Measurements from ENCODE around the gene CALHM2. TPM values are rescaled to one million over a fixed set of nuclear protein-coding genes. Genes with fewer than 3 reads are reported as not detected.

Gene CALHM2, protein sequence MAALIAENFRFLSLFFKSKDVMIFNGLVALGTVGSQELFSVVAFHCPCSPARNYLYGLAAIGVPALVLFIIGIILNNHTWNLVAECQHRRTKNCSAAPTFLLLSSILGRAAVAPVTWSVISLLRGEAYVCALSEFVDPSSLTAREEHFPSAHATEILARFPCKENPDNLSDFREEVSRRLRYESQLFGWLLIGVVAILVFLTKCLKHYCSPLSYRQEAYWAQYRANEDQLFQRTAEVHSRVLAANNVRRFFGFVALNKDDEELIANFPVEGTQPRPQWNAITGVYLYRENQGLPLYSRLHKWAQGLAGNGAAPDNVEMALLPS
- total RNA-seq (10 to 100 TPM; 18.6 to 22.4 TPM), polyA plus RNA-seq (10 to 100 TPM in 1 of 3 donors, 1 to 10 TPM in 2; 3.0 to 16.8 (median 5.8) TPM), total RNA-seq (0.49 to 17.6 (median 1.6) reads per million in 6 experiments)

DNA sequence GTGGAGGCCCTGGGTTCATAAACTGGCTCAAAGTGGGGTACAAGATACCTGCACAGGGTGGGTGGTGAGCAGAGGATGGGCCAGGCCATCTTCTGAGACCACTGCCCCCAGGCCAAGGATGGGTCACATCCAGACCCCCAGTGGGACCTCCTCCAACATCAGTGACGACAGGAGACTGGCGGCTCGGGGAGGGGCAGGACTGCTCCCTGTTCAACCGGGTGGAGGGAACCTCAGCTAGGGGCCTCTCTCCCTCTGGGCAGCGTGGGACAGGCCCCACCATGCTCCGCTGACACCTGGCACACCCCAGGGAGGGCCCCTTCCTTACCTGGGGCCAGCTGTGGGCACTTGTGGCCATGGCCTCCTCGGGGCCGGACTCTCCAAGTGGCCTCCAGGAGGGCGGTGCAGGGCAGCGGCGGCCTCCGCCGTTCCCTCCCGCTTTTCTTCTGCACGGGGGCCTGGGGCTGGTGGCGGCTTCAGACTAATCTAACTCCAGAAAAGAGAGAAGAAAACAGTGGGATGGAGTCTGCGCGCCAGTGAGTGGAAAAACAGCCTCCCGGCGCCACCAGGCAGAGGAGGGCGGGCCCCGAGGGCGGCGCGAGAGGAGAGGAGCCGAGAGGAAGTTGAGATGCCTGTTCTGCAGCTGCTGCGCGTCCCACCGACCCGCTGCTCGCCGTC, at the start of gene CALHM2:
TSS of gene CALHM2 (minus strand) at position 540 of the 675 bp plus-strand sequence. CDS start 2,429 bp downstream, outside the sequence.
- DNase-seq, result peak in 9 of 10 donors; percentile 10 to 54 (median 43)
- peaks cover 26 to 55% (median 53%) of the 10 kb centered on the region in 4 donors for H3K4me1 Mint-ChIP-seq
- peak within 1 kb of the TSS; percentile 76 to 94 (median 90) for H3K27ac Mint-ChIP-seq
- POLR2A ChIA-PET, result interaction anchor here (0.6 to 2.5 kb wide), 13 partner anchors 9 to 1058 kb away, joined by 3 to 18 read pairs (median 3); partner anchors contain the start of genes CNNM2, NEURL1 and TAF5
- H3K9me3 Mint-ChIP-seq, result no peaks in the 10 kb centered on the region
- ATAC-seq, result peak; percentile 74 to 82
- peak within 1 kb of the TSS; percentile 85 to 96 (median 90) for H3K4me3 Mint-ChIP-seq
- no peaks in the 10 kb centered on the region for H3K27me3 Mint-ChIP-seq
- H3K36me3 Mint-ChIP-seq, result peaks cover 0 to 26% (median 0%) of the 10 kb centered on the region in 3 donors

- DNase-seq (peak in 1 of 10 donors; percentile 38), ATAC-seq (no peak)
- Mint-ChIP-seq H3K9me3 (no peaks in the 10 kb centered on the region), H3K4me3 (no peak overlapping the region), H3K27ac (no peak overlapping the region), H3K36me3 (no peaks in the 10 kb centered on the region), H3K4me1 (peaks cover 3 to 11% (median 6%) of the 10 kb centered on the region in 4 donors), H3K27me3 (peaks cover 12 to 54% (median 37%) of the 10 kb centered on the region in 5 donors)
- POLR2A ChIA-PET, result no interaction called here
Observed at GRCh38 chr10:103501186-103501585, 49.0 kb upstream of the CALHM2 start.

- Mint-ChIP-seq H3K27me3 (peaks cover 16 to 54% (median 44%) of the 10 kb centered on the region in 5 donors), H3K27ac (no peak overlapping the region), H3K9me3 (no peaks in the 10 kb centered on the region), H3K4me3 (no peak overlapping the region), H3K4me1 (peaks cover 3 to 11% (median 6%) of the 10 kb centered on the region in 4 donors), H3K36me3 (no peaks in the 10 kb centered on the region)
- DNase-seq (peak in 1 of 10 donors; percentile 4), ATAC-seq (no peak)
- POLR2A ChIA-PET, result no interaction called here
Observed at GRCh38 chr10:103500481-103500880, 48.3 kb upstream of the CALHM2 start.

DNA sequence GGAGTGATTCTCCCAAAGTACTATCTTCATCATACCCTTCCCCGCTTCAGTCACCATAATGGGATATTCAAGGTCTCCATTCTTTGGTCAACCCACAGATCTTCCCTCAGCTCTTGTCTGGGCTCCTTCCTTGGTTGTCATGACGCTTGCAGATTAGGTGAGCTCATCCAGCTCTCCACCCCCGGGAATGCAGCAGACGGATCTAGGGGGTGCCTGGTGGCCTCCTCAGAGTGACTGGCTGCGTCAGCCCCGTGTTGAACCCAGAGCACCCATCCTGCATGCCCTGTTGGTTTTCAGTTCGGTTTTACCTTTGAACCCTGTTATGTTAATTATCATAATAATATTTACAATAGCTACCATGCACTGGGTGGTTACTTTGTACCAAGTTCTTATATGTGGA, 47.7 kb upstream of the CALHM2 start:
- Mint-ChIP-seq H3K27me3 (peaks cover 18 to 54% (median 47%) of the 10 kb centered on the region in 5 donors), H3K36me3 (no peaks in the 10 kb centered on the region), H3K4me3 (no peak overlapping the region), H3K4me1 (peaks cover 3 to 11% (median 8%) of the 10 kb centered on the region in 4 donors), H3K9me3 (no peaks in the 10 kb centered on the region), H3K27ac (no peak overlapping the region)
- ATAC-seq (no peak), DNase-seq (peak in 1 of 10 donors; percentile 9)
- POLR2A ChIA-PET, result interaction anchor here (0.6 kb wide), 1 partner anchor 147 kb away, joined by 3 read pairs; no protein-coding TSS in a partner anchor

DNA sequence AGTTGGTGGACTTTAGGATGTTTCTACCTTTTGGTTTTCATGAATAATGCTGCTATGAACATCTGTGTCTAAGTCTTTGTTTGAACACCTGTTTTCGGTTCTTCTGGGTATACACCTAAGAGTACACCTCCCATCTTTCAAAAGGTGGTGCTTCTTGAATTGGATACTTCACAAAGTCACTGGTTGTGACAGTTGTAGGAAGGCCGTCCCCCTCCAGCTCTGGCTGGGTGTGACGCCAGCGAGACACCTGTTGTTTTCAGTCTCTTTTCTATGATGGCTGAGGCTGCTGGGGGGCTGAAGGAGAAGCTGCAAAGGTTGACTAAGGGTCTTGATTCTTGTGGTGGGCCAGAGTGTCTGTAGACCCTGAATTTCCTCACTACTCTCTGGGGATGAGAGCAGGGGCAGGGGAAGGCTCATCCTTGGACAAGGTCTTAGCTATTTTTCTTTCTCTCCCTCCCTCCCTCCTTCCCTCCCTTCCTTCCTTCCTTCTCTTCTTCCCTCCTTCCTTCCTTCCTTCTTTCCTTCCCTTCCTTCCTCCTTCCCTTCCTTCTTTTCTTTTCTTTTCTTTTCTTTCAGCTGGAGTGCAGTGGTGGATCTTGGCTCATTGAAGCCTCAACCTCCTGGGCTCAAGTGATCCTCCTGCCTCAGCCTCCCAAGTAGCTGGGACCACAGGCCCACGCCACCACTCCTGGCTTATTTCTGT, 46.9 kb upstream of the CALHM2 start:
- no peaks in the 10 kb centered on the region for H3K9me3 Mint-ChIP-seq
- ATAC-seq, result no peak
- H3K4me1 Mint-ChIP-seq, result peaks cover 2 to 7% (median 5%) of the 10 kb centered on the region in 4 donors
- POLR2A ChIA-PET, result interaction anchor here (0.6 kb wide), 1 partner anchor 146 kb away, joined by 3 read pairs; no protein-coding TSS in a partner anchor
- peaks cover 15 to 55% (median 51%) of the 10 kb centered on the region in 5 donors for H3K27me3 Mint-ChIP-seq
- no peak overlapping the region for H3K27ac Mint-ChIP-seq
- DNase-seq, result peak in 1 of 10 donors; percentile 27
- no peaks in the 10 kb centered on the region for H3K36me3 Mint-ChIP-seq
- no peak overlapping the region for H3K4me3 Mint-ChIP-seq

DNA sequence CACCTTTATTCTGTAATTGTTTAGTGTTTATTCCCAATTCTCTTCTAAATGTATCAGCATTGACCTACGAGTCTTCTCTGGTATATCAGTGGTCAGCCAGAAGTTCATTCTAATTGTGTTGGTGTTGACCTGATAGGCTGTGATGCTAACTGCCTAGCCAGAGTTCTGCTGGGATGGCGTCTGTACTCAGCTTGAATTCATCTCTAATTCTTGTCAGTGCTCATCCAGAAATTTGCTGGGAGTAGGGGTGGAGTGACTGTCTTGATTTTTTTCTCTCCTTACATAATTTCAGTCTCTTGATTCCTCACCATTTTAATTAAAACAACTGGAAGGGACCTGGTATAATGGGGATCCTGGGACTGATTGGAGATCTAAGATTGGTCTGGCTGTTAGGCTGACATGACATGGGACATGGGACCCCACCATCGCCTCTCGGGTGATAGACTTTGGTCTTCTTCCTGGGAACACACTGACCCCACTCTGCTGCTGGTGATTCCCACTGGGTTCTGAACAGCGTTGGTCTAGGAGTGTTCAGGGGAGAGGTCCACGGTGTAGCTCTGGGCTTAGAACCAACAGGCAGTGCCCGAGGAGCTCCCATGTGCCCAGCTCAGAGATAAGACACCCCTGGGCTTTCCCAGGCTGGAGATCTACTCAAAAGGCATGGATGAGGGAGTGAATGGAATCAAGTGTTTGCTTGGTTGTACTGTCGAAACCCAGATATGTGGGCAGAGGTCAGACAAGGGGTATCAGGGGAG, 45.2 kb upstream of the CALHM2 start:
- POLR2A ChIA-PET, result no interaction called here
- Mint-ChIP-seq H3K4me3 (no peak overlapping the region), H3K9me3 (no peaks in the 10 kb centered on the region), H3K27ac (no peak overlapping the region), H3K27me3 (peaks cover 13 to 63% (median 50%) of the 10 kb centered on the region in 5 donors), H3K36me3 (no peaks in the 10 kb centered on the region), H3K4me1 (peaks cover 8 to 14% (median 9%) of the 10 kb centered on the region in 4 donors)
- peak in 1 of 10 donors; percentile 21 for DNase-seq
- ATAC-seq, result no peak

- Mint-ChIP-seq H3K27ac (no peak overlapping the region), H3K36me3 (no peaks in the 10 kb centered on the region), H3K9me3 (no peaks in the 10 kb centered on the region), H3K4me3 (peak overlapping the region in 8 of 10 donors; percentile 33 to 70 (median 63)), H3K27me3 (peaks cover 8 to 54% (median 38%) of the 10 kb centered on the region in 5 donors), H3K4me1 (peaks cover 11 to 26% (median 19%) of the 10 kb centered on the region in 4 donors)
- DNase-seq (no peak), ATAC-seq (no peak)
- POLR2A ChIA-PET, result no interaction called here
Observed at GRCh38 chr10:103495321-103495720, 43.2 kb upstream of the CALHM2 start.

GRCh38 chr10:103493916-103494877, 42.0 kb upstream of the CALHM2 start:
- H3K9me3 Mint-ChIP-seq, result no peaks in the 10 kb centered on the region
- no peaks in the 10 kb centered on the region for H3K36me3 Mint-ChIP-seq
- H3K4me3 Mint-ChIP-seq, result peak overlapping the region; percentile 52 to 85 (median 67)
- no peak overlapping the region for H3K27ac Mint-ChIP-seq
- ATAC-seq (peak; percentile 45 to 49), DNase-seq (peak in 6 of 10 donors; percentile 12 to 43 (median 24))
- peaks cover 7 to 46% (median 30%) of the 10 kb centered on the region in 5 donors for H3K27me3 Mint-ChIP-seq
- POLR2A ChIA-PET, result no interaction called here
- H3K4me1 Mint-ChIP-seq, result peaks cover 14 to 35% (median 22%) of the 10 kb centered on the region in 4 donors

DNA sequence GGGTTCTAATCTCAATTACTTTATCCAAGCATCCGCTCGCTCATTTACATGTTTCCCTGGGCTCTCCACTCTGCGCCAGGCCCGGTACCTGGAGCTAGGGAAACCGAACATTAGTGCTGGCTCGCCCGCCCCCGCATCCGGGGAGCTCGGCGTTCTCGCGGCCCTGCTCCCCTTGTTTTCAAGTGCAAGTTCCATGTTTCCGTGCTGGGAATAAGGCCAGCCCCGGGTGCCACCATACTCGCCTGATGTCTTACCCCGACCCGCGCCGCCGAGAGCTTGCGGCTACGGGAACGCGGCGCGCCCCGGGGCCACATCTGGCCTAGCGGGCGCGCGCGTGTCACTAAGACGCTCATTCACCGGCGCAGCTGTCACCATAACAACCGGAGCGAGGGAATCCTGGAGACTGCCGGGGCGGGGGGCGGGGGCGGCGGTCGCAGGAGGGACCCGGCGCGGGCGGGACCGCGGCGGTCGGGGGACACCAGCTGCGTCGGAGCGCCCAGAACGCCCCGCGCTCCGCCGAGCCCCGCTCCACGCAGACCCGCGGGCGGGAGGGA, 41.3 kb upstream of the CALHM2 start, which contains the start of gene NEURL1:
TSS of gene NEURL1 (plus strand) at position 344 of the 554 bp plus-strand sequence. CDS start 683 bp downstream, outside the sequence.
- peak; percentile 23 to 28 for ATAC-seq
- POLR2A ChIA-PET, result interaction anchor here (0.6 kb wide), 2 partner anchors 41 to 659 kb away, joined by 3 to 5 read pairs; partner anchors contain the start of gene CALHM2
- H3K27me3 Mint-ChIP-seq, result peaks cover 7 to 46% (median 30%) of the 10 kb centered on the region in 5 donors

DNA sequence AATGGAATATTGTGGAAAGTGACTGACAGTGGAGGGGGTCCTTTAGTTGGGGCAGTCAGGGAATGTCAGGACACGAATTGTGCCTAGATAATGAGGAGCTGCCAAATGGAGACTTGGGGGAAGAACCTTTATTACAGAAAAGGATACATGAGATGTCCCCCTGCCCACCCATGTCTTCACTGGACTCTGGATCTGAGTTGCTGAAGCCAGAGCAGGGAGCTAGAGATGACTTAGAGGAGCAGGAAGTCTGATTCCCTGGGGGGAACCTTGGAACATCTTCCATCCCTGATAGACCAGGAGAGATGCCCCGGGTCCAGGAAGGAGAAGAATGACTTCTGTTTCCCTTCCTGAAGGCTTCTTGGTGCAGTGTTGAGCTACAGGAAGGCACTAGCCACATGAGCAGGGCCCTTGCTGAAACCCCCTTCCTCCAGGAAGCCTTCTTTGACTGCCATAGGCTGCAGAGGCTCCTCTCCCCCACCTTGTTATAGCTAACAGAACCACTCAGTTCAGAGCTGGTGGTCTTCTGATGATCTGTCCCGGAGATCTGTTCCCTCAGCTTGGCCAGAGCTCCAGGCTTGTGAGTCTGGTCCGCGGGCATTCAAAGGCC, 40.6 kb upstream of the CALHM2 start:
- Mint-ChIP-seq H3K27me3 (peaks cover 7 to 45% (median 29%) of the 10 kb centered on the region in 5 donors), H3K4me3 (peak overlapping the region; percentile 56 to 90 (median 81)), H3K4me1 (peaks cover 14 to 35% (median 22%) of the 10 kb centered on the region in 4 donors), H3K27ac (peak overlapping the region in 2 of 10 donors; percentile 12 to 58), H3K36me3 (no peaks in the 10 kb centered on the region), H3K9me3 (no peaks in the 10 kb centered on the region)
- DNase-seq, result no peak
- no peak for ATAC-seq
- POLR2A ChIA-PET, result no interaction called here

More for the DNA sequence above, 41.3 kb upstream of the CALHM2 start, which contains the start of gene NEURL1:
- Mint-ChIP-seq H3K36me3 (no peaks in the 10 kb centered on the region), H3K4me3 (peak within 1 kb of the TSS; percentile 73 to 90 (median 81)), H3K4me1 (peaks cover 14 to 35% (median 22%) of the 10 kb centered on the region in 4 donors), H3K27ac (peak within 1 kb of the TSS in 4 of 10 donors; percentile 12 to 82 (median 29)), H3K9me3 (no peaks in the 10 kb centered on the region)
- DNase-seq, result peak in 4 of 10 donors; percentile 15 to 29 (median 18)
